D721Med (cell line): ENCODE results near the gene STARD3.
"Not testable (repeated sequence)": the region's sequence is repeated elsewhere in the genome, so short reads cannot be mapped to it uniquely, and the experiment has no call there.

Experiments used
- DNase-seq: peaks from one replicate; pipeline ENCODE4 v3.0.0; 2011; ENCODE audit warnings: low spot score; ENCODE audit not compliant: insufficient read length
- FAIRE-seq: peaks from 2 replicates; lab custom pipeline; 2011; peaks lifted over from hg19 to GRCh38; lab: Jason Lieb, UNC
- CTCF ChIP-seq: IDR thresholded peaks from 2 replicates; pipeline ENCODE4 v1.5.1; 2012; ENCODE audit warnings: mild to moderate bottlenecking, control low read depth; ENCODE audit not compliant: insufficient read depth; ENCODE audit errors: missing control alignments

STARD3 gene

GRCh38 chr17:39636927-39637736, at the start of gene STARD3:
Gene STARD3, plus strand, starts transcription at chr17:39637144. Its CDS starts 16,388 bp downstream, at chr17:39653532.
- no peak for TF ChIP-seq CTCF
- FAIRE-seq (no peak), DNase-seq (peak; percentile 93)

- DNase-seq, FAIRE-seq: not testable (repeated sequence)
Observed at GRCh38 chr17:39590180-39590579, 46.8 kb upstream of the STARD3 start.

GRCh38 chr17:39591958-39592954, 44.7 kb upstream of the STARD3 start:
- peak; percentile 69 for FAIRE-seq
- DNase-seq = no peak
- TF ChIP-seq CTCF = no peak

DNA sequence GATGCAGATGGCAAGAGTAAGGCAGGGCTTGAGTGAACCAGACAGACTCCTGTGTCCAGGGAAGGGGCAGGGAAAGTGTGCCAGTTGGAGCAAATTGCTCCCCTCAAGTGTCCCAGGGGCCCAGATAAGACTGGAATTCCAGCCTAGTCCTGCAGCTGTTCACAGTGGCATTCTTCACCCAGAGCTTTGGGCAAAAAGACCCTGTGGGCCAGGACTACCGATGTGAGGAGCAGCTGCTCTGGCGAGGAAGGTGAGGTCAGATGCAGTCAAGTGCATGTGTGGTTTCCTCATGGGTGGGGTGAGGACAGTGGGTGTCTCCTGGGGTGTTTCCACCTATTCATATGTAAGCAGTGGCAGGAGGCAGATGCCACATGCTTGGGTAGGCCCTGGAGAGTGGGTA, 43.6 kb upstream of the STARD3 start:
- DNase-seq = no peak
- no peak for FAIRE-seq
- TF ChIP-seq CTCF = no peak

- no peak for FAIRE-seq
- DNase-seq = no peak
- TF ChIP-seq CTCF = no peak
Observed at GRCh38 chr17:39595294-39595693, 41.6 kb upstream of the STARD3 start.

- TF ChIP-seq CTCF = no peak
- DNase-seq (no peak), FAIRE-seq (no peak)
Observed at GRCh38 chr17:39595928-39596510, 40.9 kb upstream of the STARD3 start.

GRCh38 chr17:39596543-39597267, 40.2 kb upstream of the STARD3 start:
- no peak for DNase-seq
- no peak for TF ChIP-seq CTCF
- FAIRE-seq = no peak
